ENCODE results near the gene SRPK2. TPM values are rescaled to one million over a fixed set of nuclear protein-coding genes. Genes with fewer than 3 reads are reported as not detected.

Gene SRPK2
- total and polyA plus RNA-seq, 2 of the 8 experiments (the other 6 are each of a cell fraction or from before 2014, with no cell fraction given): 10.0 to 47.1 TPM

GRCh38 chr7:105330526-105330925 lies 58.2 kb downstream of the SRPK2 start (continued):
- TF ChIP-seq CHD7 (IDR thresholded peaks at IDR 0.05; ENCODE audit: insufficient replicate concordance, low read length) (no peak), JUND (IDR thresholded peaks at IDR 0.05; ENCODE audit: low read length) (no peak), KDM5A (IDR thresholded peaks at IDR 0.05; ENCODE audit: low read length) (no peak), NANOG (IDR thresholded peaks at IDR 0.05; ENCODE audit: insufficient read depth, low read depth, low read length, poor library complexity, severe bottlenecking) (no peak), YY1 (IDR thresholded peaks at IDR 0.05; ENCODE audit: low read depth, low read length) (no peak), EP300 (IDR thresholded peaks at IDR 0.05; ENCODE audit: borderline replicate concordance in 1 of 2, low read depth in 2 of 2, low read length in 2 of 2) (no peak), GTF2F1 (IDR thresholded peaks at IDR 0.05; ENCODE audit: borderline replicate concordance, low read depth, low read length) (no peak), ATF2 (IDR thresholded peaks at IDR 0.05; ENCODE audit: low read length) (no peak), SP1 (IDR thresholded peaks at IDR 0.05; ENCODE audit: low read depth, low read length) (no peak), BACH1 (IDR thresholded peaks at IDR 0.05; ENCODE audit: low read length) (no peak), TBP (IDR thresholded peaks at IDR 0.05; ENCODE audit: low read depth, low read length) (no peak)
